ENCODE data around the gene ZFR2.
A peak's percentile ranks its signal among the peaks of the same experiment; 100 is the strongest.

Gene ZFR2

DNA sequence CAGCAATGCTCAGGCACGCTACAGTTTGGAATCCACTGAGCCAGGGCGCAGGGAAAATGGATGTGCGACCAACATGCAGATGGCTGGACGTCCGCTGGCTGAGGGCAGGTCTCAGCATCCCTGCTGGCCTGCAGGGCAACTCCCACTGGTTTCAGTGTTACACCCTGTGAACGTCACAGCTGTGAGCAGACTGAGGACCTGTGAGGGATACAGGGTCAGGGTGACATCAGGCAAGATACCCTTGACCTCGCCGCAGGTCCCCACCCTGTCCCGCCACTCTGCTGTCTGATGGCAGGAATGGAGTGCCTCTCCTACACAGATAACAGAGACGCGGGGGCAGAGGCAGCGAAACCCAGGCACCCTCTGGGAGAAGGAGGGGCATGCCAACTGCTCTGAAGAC, 19.1 kb downstream of the ZFR2 start:
- in situ Hi-C loops (cut with HindIII; ENCODE audit: low sequenced_read_pairs): no loop called here
- H3K4me3 ChIP-seq (ENCODE audit: low read depth, low read length): no peak overlapping the region
- TF ChIP-seq CTCF (IDR thresholded peaks at IDR 0.05; ENCODE audit: low read depth, low read length): no peak
- no peak for DNase-seq (ENCODE audit: low read depth, low spot score)

DNA sequence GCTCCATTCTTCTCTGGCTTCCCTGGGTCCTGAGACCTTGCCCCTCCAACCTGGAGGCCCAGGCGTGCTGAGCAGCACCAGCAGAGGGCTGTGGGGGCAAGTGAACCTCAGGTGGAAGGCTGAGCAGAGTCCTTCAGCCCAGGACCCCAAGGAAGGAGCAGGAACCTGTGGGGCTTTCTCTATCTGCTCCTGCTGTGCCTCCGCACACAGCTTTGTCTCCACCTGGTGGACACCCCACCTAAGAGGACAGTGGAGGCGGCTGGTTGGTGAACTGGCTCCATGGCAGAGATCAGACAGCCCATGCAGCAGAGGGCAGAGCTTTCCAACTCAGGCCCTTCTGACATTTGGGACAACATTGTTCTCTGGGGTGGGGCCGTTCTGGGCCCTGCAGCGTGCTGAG, 19.7 kb downstream of the ZFR2 start:
- TF ChIP-seq CTCF (IDR thresholded peaks at IDR 0.05; ENCODE audit: low read depth, low read length): peak; percentile 48
- no peak overlapping the region for H3K4me3 ChIP-seq (ENCODE audit: low read depth, low read length)
- in situ Hi-C loops (cut with HindIII; ENCODE audit: low sequenced_read_pairs): no loop called here
- no peak for DNase-seq (ENCODE audit: low read depth, low spot score)

GRCh38 chr19:3844596-3844995, 24.2 kb downstream of the ZFR2 start:
- DNase-seq (ENCODE audit: low read depth, low spot score): peak; percentile 69
- TF ChIP-seq CTCF (IDR thresholded peaks at IDR 0.05; ENCODE audit: low read depth, low read length): no peak
- in situ Hi-C loops (cut with HindIII; ENCODE audit: low sequenced_read_pairs): no loop called here
- H3K4me3 ChIP-seq (ENCODE audit: low read depth, low read length): no peak overlapping the region

DNA sequence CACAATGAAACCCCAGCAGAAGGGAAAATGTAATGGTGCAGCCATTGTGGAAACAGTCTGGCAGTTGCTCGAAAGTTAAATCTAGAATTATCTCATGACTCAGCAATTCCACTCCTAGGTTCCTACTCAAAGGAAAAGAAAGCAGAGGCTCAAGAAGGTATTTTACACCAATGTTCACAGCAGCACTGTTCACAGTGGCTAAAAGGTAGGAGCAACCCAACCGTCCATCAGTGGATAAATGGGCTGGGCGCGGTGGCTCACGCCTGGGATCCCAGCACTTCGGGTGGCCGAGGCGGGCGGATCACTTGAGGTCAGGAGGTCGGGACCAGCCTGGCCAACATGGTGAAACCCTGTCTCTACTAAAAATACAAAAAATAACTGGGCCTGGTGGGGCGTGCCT, 25.9 kb downstream of the ZFR2 start:
- H3K4me3 ChIP-seq (ENCODE audit: low read depth, low read length): no peak overlapping the region
- no peak for DNase-seq (ENCODE audit: low read depth, low spot score)
- in situ Hi-C loops (cut with HindIII; ENCODE audit: low sequenced_read_pairs): no loop called here
- no peak for TF ChIP-seq CTCF (IDR thresholded peaks at IDR 0.05; ENCODE audit: low read depth, low read length)

DNA sequence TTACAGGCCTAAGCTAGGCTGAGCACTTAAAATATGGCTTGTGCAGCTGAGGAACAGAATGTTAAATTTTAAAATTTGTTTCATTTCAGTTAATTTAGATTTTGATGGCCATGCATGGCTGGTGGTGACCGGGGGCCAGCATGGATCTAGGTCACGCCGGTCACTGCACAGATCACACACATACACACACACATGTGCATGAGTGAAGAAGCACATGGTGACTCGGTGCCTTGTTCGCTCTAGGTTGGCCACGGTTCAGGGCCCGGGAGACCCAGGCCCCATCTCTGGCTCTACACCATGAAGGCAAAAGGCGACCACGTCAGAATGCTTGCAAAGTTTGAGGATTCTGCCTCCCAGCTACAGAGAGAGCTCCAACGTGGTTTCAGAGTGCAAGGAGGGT, 28.0 kb downstream of the ZFR2 start:
- in situ Hi-C loops (cut with HindIII; ENCODE audit: low sequenced_read_pairs): no loop called here
- H3K4me3 ChIP-seq (ENCODE audit: low read depth, low read length): no peak overlapping the region
- TF ChIP-seq CTCF (IDR thresholded peaks at IDR 0.05; ENCODE audit: low read depth, low read length): no peak
- no peak for DNase-seq (ENCODE audit: low read depth, low spot score)

DNA sequence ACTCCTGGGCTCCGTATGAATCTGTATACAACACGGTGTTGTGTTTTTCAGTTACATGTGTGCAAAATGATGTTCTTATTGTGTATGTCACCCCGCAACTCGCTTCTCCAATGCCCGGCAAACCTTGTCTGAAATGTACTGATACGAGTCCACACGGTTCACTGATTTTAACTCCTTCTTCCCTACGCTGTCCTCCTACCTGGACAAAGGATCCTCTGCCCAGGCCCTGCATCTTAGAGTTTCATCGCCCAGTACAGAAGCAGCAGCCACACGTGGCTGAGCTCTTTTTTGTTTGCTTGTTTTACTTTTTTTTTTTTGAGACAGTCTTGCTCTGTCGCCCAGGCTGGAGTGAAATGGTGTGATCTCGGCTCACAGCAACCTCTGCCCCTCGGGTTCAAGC, 28.9 kb downstream of the ZFR2 start:
- in situ Hi-C loops (cut with HindIII; ENCODE audit: low sequenced_read_pairs): no loop called here
- H3K4me3 ChIP-seq (ENCODE audit: low read depth, low read length): no peak overlapping the region
- no peak for DNase-seq (ENCODE audit: low read depth, low spot score)
- TF ChIP-seq CTCF (IDR thresholded peaks at IDR 0.05; ENCODE audit: low read depth, low read length): no peak

DNA sequence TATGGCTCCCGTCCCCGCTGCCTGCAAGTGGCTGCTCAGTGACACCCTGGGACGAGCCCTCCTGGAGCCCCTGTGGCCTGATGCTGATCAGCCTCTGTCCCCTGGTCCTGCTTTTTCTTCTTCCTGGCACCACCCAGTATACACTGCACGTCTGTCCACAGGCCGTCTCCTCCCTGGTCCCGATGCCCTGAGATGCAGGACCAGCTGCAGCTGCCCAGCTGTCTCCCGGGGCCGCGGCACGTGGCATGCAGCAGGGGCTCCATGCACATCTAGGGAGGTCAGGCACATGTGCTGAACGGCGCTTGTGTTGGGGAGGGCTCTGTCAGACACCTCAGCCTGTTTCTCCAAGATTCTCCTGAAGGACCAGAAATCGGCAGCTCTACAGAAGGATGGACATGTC, 30.2 kb downstream of the ZFR2 start:
- no peak for TF ChIP-seq CTCF (IDR thresholded peaks at IDR 0.05; ENCODE audit: low read depth, low read length)
- no peak for DNase-seq (ENCODE audit: low read depth, low spot score)
- in situ Hi-C loops (cut with HindIII; ENCODE audit: low sequenced_read_pairs): no loop called here
- H3K4me3 ChIP-seq (ENCODE audit: low read depth, low read length): no peak overlapping the region
